Heart left ventricle (tissue), 16 donors: Measurements from ENCODE around the gene WDR90. TPM values are rescaled to one million over a fixed set of nuclear protein-coding genes. Genes with fewer than 3 reads are reported as not detected.

Source experiments
- ATAC-seq, 4 donors: fragments of 200-7000 bp; cut with Tn5 transposase; one replicate each; pipeline ENCODE4 v1.9.1; 2020 to 2022; ENCODE audit warnings: moderate library complexity in 4 of 4, mild to moderate bottlenecking in 3 of 4, moderate number of reproducible peaks in 1 of 4
- DNase-seq, 5 donors: peaks; one replicate each; pipeline ENCODE4 v3.0.0-alpha.2; 2020
- H3K27ac ChIP-seq, 12 donors: fragments of 200-600 bp; sonication (generic) in 4 of 12; one replicate each; pipeline versions ENCODE4 v1.5.0 to v1.8.0; 2016 to 2022; ENCODE audit warnings: mild to moderate bottlenecking in 2 of 12
- H3K27me3 ChIP-seq, 9 donors: fragments of 200-600 bp; sonication (generic) in 2 of 9; one replicate each; pipeline versions ENCODE4 v1.5.1 to v1.8.0; 2016 to 2022; ENCODE audit warnings: mild to moderate bottlenecking in 3 of 9
- H3K36me3 ChIP-seq, 9 donors: fragments of 200-600 bp; sonication (generic) in 2 of 9; one replicate each; pipeline versions ENCODE4 v1.5.0 to v1.8.0; 2018 to 2022; ENCODE audit warnings: mild to moderate bottlenecking in 2 of 9
- H3K4me1 ChIP-seq, 12 donors: fragments of 200-600 bp; sonication (generic) in 4 of 12; one replicate each; pipeline versions ENCODE4 v1.5.0 to v1.8.0; 2016 to 2022; ENCODE audit warnings: mild to moderate bottlenecking in 3 of 12
- H3K4me3 ChIP-seq, 12 donors: fragments of 200-600 bp; sonication (generic) in 4 of 12; one replicate each; pipeline versions ENCODE4 v1.5.0 to v1.8.0; 2017 to 2022; ENCODE audit warnings: mild to moderate bottlenecking in 9 of 12, moderate library complexity in 4 of 12
- H3K9me3 ChIP-seq, 12 donors: fragments of 200-600 bp; sonication (generic) in 4 of 12; one replicate each; pipeline versions ENCODE4 v1.5.0 to v1.8.0; 2016 to 2022; ENCODE audit warnings: mild to moderate bottlenecking in 1 of 12
- CTCF ChIP-seq, 12 donors: fragments of 200-600 bp; sonication (generic) in 4 of 12; IDR thresholded peaks; one replicate each; pipeline versions ENCODE4 v1.5.0 to v1.8.0; 2018 to 2022; ENCODE audit warnings: antibody characterized with exemption in 12 of 12, mild to moderate bottlenecking in 5 of 12
- POLR2A ChIP-seq, 2 donors: fragments of 450-650 bp; IDR thresholded peaks; one replicate each; pipeline ENCODE4 v1.6.1; 2017; ENCODE audit warnings: antibody characterized with exemption in 2 of 2, mild to moderate bottlenecking in 2 of 2, moderate library complexity in 2 of 2
- WGBS, 4 donors: extraction: QIAGEN DNeasy Blood & Tissue Kit in 2 of 4; methylation state at CpG; one replicate each; pipeline versions ENCODE4 v1.1.5 to v1.1.7; 2013 to 2018; 5-methylcytosine and 5-hydroxymethylcytosine counted together
- intact Hi-C, 10 donors: fragments of 100-400 bp; cut with DNase I; formaldehyde crosslinking; loops; one replicate each; pipeline versions ENCODE4 v1.11.1 to v1.14.2; 2022
- polyA plus RNA-seq, 2 donors: library from polyadenylated mRNA; stranded (reverse); fragments of 200-250 nt; gene quantifications; one replicate each; pipeline ENCODE4 v1.2.3, GENCODE V29; 2013
- total RNA-seq, 9 donors: library from RNA; depleted of rRNA in 2 of 9; stranded (reverse); fragments of >200 nt in 2 of 9; fragmentation: NEBNext Ultra II Directional in 3 of 9; extraction: Animal tissue kit (Norgen Biotek cat#: 25700) in 3 of 9; gene quantifications; one replicate each; pipeline versions ENCODE4 v1.1.0 to v1.2.4, GENCODE V29; 2016 to 2023
- donor health status: ischemic (EF 13 %, LVEDD 7.1; RV severe dilation, severe dysfunction).
- donor health status: healthy with polysubstance abuse.
- donor health status: DM: no; HTN: yes; CAD: no.
- donor health status: DM: no; HTN: no; CAD: no.
- donor health status: ischemic (EF 25% LVEDD 6.9; RV normal size, moderate dysfunction).
- donor health status: ischemic (EF 25% LVEDD 5.7; RV mildly dilated, moderate dysfunction).
- donor health status: healthy.
- donor health status: DM: yes; HTN: yes; CAD: no.
- donor health status: ischemic (EF 35%, LVEDD 5.7; RV mildly dilated, moderate dysfunction).
- donor health status: nonischemic (EF 11% LVEDD 7.7; RV severe dilation, severe dysfunction).
- donor health status: DM: yes; HTN: yes; CAD: no.
- donor health status: PGD.
- donor health status: ischemic (EF 29% LVEDD 5.4; RV normal size, mild dysfunction).
- donor health status: nonischemic (EF 23%, LVEDD 6.1; RV moderate dilation, normal function).

The WDR90 gene
- total and polyA plus RNA-seq, 11 donors, result 3.7 to 17.4 (median 8.6) TPM

- no peak for DNase-seq
- TF ChIP-seq POLR2A (IDR thresholded peaks at IDR 0.05), result peak in 1 of 2 donors; percentile 14
- TF ChIP-seq CTCF (IDR thresholded peaks at IDR 0.05), result peak in 3 of 12 donors; percentile 11 to 22 (median 11)
- intact Hi-C loops, result loop anchor here in 1 of 10 donors (5.0 kb wide), 1 partner anchor 342 kb away; no protein-coding TSS in a partner anchor
- ATAC-seq, result peak in 2 of 4 donors; percentile 1 to 2
- peak overlapping the region in 8 of 12 donors; percentile 18 to 58 (median 41) for H3K27ac ChIP-seq
- H3K4me1 ChIP-seq, result peaks cover 0 to 53% (median 33%) of the 10 kb centered on the region in 12 donors
- H3K4me3 ChIP-seq, result peak overlapping the region; percentile 62 to 93 (median 74)
- peaks cover 0 to 4% (median 0%) of the 10 kb centered on the region in 9 donors for H3K36me3 ChIP-seq
- H3K27me3 ChIP-seq, result peaks cover 0 to 28% (median 8%) of the 10 kb centered on the region in 9 donors
- no peaks in the 10 kb centered on the region for H3K9me3 ChIP-seq
- 1 to 9% (median 2%) methylated on average over 9 to 74 of the region's 74 CpGs for WGBS, 4 donors
Observed at GRCh38 chr16:715477-716199, 66.5 kb downstream of the WDR90 start.

GRCh38 chr16:716200-716568, 67.0 kb downstream of the WDR90 start:
- Histone ChIP-seq H3K4me3 (peak overlapping the region in 10 of 12 donors; percentile 62 to 93 (median 75)), H3K4me1 (peaks cover 0 to 56% (median 34%) of the 10 kb centered on the region in 12 donors), H3K27ac (peak overlapping the region in 2 of 12 donors; percentile 37 to 58), H3K9me3 (no peaks in the 10 kb centered on the region), H3K27me3 (peaks cover 0 to 22% (median 4%) of the 10 kb centered on the region in 9 donors), H3K36me3 (peaks cover 0 to 4% (median 0%) of the 10 kb centered on the region in 9 donors)
- ATAC-seq, result no peak
- WGBS, 4 donors, result 19 to 37% (median 30%) methylated on average over 4 to 12 of the region's 12 CpGs
- intact Hi-C loops, result loop anchor here in 1 of 10 donors (5.0 kb wide), 1 partner anchor 341 kb away; no protein-coding TSS in a partner anchor
- no peak for DNase-seq
- no peak for TF ChIP-seq POLR2A (IDR thresholded peaks at IDR 0.05)
- TF ChIP-seq CTCF (IDR thresholded peaks at IDR 0.05), result no peak

- H3K4me1 ChIP-seq, result peaks cover 4 to 56% (median 40%) of the 10 kb centered on the region in 12 donors
- no peaks in the 10 kb centered on the region for H3K9me3 ChIP-seq
- TF ChIP-seq CTCF (IDR thresholded peaks at IDR 0.05) (no peak), POLR2A (IDR thresholded peaks at IDR 0.05) (no peak)
- peaks cover 0 to 4% (median 0%) of the 10 kb centered on the region in 9 donors for H3K36me3 ChIP-seq
- 88 to 94% (median 92%) methylated on average over 18 to 29 of the region's 29 CpGs for WGBS, 4 donors
- intact Hi-C loops, result loop anchor here in 1 of 10 donors (5.0 kb wide), 1 partner anchor 340 kb away; no protein-coding TSS in a partner anchor
- no peak overlapping the region for H3K27ac ChIP-seq
- ATAC-seq, result no peak
- peak overlapping the region in 1 of 12 donors; percentile 93 for H3K4me3 ChIP-seq
- H3K27me3 ChIP-seq, result peaks cover 0 to 18% (median 0%) of the 10 kb centered on the region in 9 donors
- no peak for DNase-seq
Observed at GRCh38 chr16:716768-717325, 67.7 kb downstream of the WDR90 start.

Other genes starting within 250 kb of the WDR90 start
- 10 to 100 TPM in 6 of 9 donors, 1 to 10 TPM in 3; 6.9 to 20.6 (median 12.2) TPM for gene DECR2, start 247.5 kb upstream of the WDR90 start, total RNA-seq
- 10 to 100 TPM in 1 of 2 donors, 1 to 10 TPM in 1; 7.1 to 17.1 TPM for gene DECR2, start 247.5 kb upstream of the WDR90 start, polyA plus RNA-seq
- 10 to 100 TPM; 19.9 to 39.9 (median 31.9) TPM for gene RAB11FIP3, start 223.7 kb upstream of the WDR90 start, total RNA-seq
- 10 to 100 TPM; 19.3 to 35.2 TPM for gene RAB11FIP3, start 223.7 kb upstream of the WDR90 start, polyA plus RNA-seq
- gene CAPN15, start 121.7 kb upstream of the WDR90 start, total RNA-seq, result 10 to 100 TPM; 12.0 to 35.5 (median 20.0) TPM
- gene CAPN15, start 121.7 kb upstream of the WDR90 start, polyA plus RNA-seq, result 10 to 100 TPM; 20.8 to 26.0 TPM
- not detected for gene PRR35, start 89.0 kb upstream of the WDR90 start, total RNA-seq
- not detected for gene PRR35, start 89.0 kb upstream of the WDR90 start, polyA plus RNA-seq
- under 1 TPM in 8 of 9 donors, not detected in 1; 0.23 to 0.86 (median 0.56) TPM for gene NHLRC4, start 82.4 kb upstream of the WDR90 start, total RNA-seq
- under 1 TPM; 0.46 to 0.50 TPM for gene NHLRC4, start 82.4 kb upstream of the WDR90 start, polyA plus RNA-seq
- gene PIGQ, start 79.4 kb upstream of the WDR90 start, total RNA-seq, result 10 to 100 TPM; 16.4 to 39.5 (median 22.0) TPM
- gene PIGQ, start 79.4 kb upstream of the WDR90 start, polyA plus RNA-seq, result 10 to 100 TPM; 21.8 to 35.8 TPM
- 10 to 100 TPM; 10.2 to 17.8 (median 12.6) TPM for gene RAB40C, start 59.3 kb upstream of the WDR90 start, total RNA-seq
- gene RAB40C, start 59.3 kb upstream of the WDR90 start, polyA plus RNA-seq, result 10 to 100 TPM; 15.2 to 22.0 TPM
- 1 to 10 TPM in 1 of 9 donors, under 1 TPM in 8; 0.15 to 1.1 (median 0.25) TPM for gene WFIKKN1, start 18.4 kb upstream of the WDR90 start, total RNA-seq
- gene WFIKKN1, start 18.4 kb upstream of the WDR90 start, polyA plus RNA-seq, result under 1 TPM; 0.30 to 0.51 TPM
- 100 to 1,000 TPM in 2 of 9 donors, 10 to 100 TPM in 7; 39.6 to 187 (median 44.7) TPM for gene METTL26, start 13.1 kb upstream of the WDR90 start, total RNA-seq
- gene METTL26, start 13.1 kb upstream of the WDR90 start, polyA plus RNA-seq, result 100 to 1,000 TPM; 101 to 165 TPM
- gene MCRIP2, start 7.5 kb upstream of the WDR90 start, total RNA-seq, result 100 to 1,000 TPM in 4 of 9 donors, 10 to 100 TPM in 5; 52.3 to 219 (median 89.5) TPM
- gene MCRIP2, start 7.5 kb upstream of the WDR90 start, polyA plus RNA-seq, result 100 to 1,000 TPM in 1 of 2 donors, 10 to 100 TPM in 1; 97.0 to 321 TPM
- 100 to 1,000 TPM in 1 of 9 donors, 10 to 100 TPM in 8; 33.7 to 102 (median 83.5) TPM for gene RHOT2, start 18.8 kb downstream of the WDR90 start, total RNA-seq
- 100 to 1,000 TPM in 1 of 2 donors, 10 to 100 TPM in 1; 77.2 to 143 TPM for gene RHOT2, start 18.8 kb downstream of the WDR90 start, polyA plus RNA-seq
- 1 to 10 TPM in 7 of 9 donors, under 1 TPM in 2; 0.72 to 2.7 (median 1.8) TPM for gene RHBDL1, start 26.3 kb downstream of the WDR90 start, total RNA-seq
- 1 to 10 TPM in 1 of 2 donors, under 1 TPM in 1; 0.19 to 3.6 TPM for gene RHBDL1, start 26.3 kb downstream of the WDR90 start, polyA plus RNA-seq
- 100 to 1,000 TPM in 8 of 9 donors, 10 to 100 TPM in 1; 93.7 to 198 (median 116) TPM for gene STUB1, start 31.0 kb downstream of the WDR90 start, total RNA-seq
- gene STUB1, start 31.0 kb downstream of the WDR90 start, polyA plus RNA-seq, result 100 to 1,000 TPM; 107 to 159 TPM
- gene JMJD8, start 35.0 kb downstream of the WDR90 start, total RNA-seq, result 100 to 1,000 TPM in 1 of 9 donors, 10 to 100 TPM in 8; 37.5 to 103 (median 44.1) TPM
- gene JMJD8, start 35.0 kb downstream of the WDR90 start, polyA plus RNA-seq, result 10 to 100 TPM; 36.2 to 66.6 TPM
- 10 to 100 TPM in 4 of 9 donors, 1 to 10 TPM in 5; 7.0 to 16.6 (median 9.2) TPM for gene WDR24, start 41.0 kb downstream of the WDR90 start, total RNA-seq
- 10 to 100 TPM in 1 of 2 donors, 1 to 10 TPM in 1; 5.6 to 10.5 TPM for gene WDR24, start 41.0 kb downstream of the WDR90 start, polyA plus RNA-seq
- gene FBXL16, start 56.4 kb downstream of the WDR90 start, total RNA-seq, result under 1 TPM in 3 of 9 donors, not detected in 6; 0.59 to 1.00 (median 0.60) TPM
- under 1 TPM; 0.03 to 0.11 TPM for gene FBXL16, start 56.4 kb downstream of the WDR90 start, polyA plus RNA-seq
- 10 to 100 TPM; 50.5 to 79.4 (median 60.7) TPM for gene METRN, start 65.8 kb downstream of the WDR90 start, total RNA-seq
- gene METRN, start 65.8 kb downstream of the WDR90 start, polyA plus RNA-seq, result 10 to 100 TPM; 31.2 to 69.0 TPM
- gene ANTKMT, start 71.8 kb downstream of the WDR90 start, total RNA-seq, result 10 to 100 TPM; 30.2 to 48.6 (median 36.0) TPM
- 10 to 100 TPM; 22.9 to 42.4 TPM for gene ANTKMT, start 71.8 kb downstream of the WDR90 start, polyA plus RNA-seq
- gene CCDC78, start 77.1 kb downstream of the WDR90 start, total RNA-seq, result 1 to 10 TPM in 1 of 9 donors, under 1 TPM in 5, not detected in 3; 0.35 to 1.3 (median 0.54) TPM
- gene CCDC78, start 77.1 kb downstream of the WDR90 start, polyA plus RNA-seq, result 1 to 10 TPM in 1 of 2 donors, under 1 TPM in 1; 0.60 to 1.3 TPM
- 10 to 100 TPM in 7 of 9 donors, 1 to 10 TPM in 2; 5.0 to 16.4 (median 11.9) TPM for gene HAGHL, start 77.7 kb downstream of the WDR90 start, total RNA-seq
- 10 to 100 TPM; 11.3 to 44.2 TPM for gene HAGHL, start 77.7 kb downstream of the WDR90 start, polyA plus RNA-seq
- gene CIAO3, start 91.6 kb downstream of the WDR90 start, total RNA-seq, result 10 to 100 TPM; 21.4 to 33.1 (median 26.8) TPM
- 10 to 100 TPM; 36.0 to 41.5 TPM for gene CIAO3, start 91.6 kb downstream of the WDR90 start, polyA plus RNA-seq
- 10 to 100 TPM in 1 of 9 donors, under 1 TPM in 2, not detected in 6; 0.48 to 82.2 (median 0.50) TPM for gene MSLN, start 111.4 kb downstream of the WDR90 start, total RNA-seq
- not detected for gene MSLN, start 111.4 kb downstream of the WDR90 start, polyA plus RNA-seq
- 10 to 100 TPM in 4 of 9 donors, 1 to 10 TPM in 5; 7.1 to 19.4 (median 9.9) TPM for gene RPUSD1, start 139.0 kb downstream of the WDR90 start, total RNA-seq
- 10 to 100 TPM; 12.5 to 25.7 TPM for gene RPUSD1, start 139.0 kb downstream of the WDR90 start, polyA plus RNA-seq
- 10 to 100 TPM in 2 of 9 donors, 1 to 10 TPM in 6, under 1 TPM in 1; 0.83 to 15.0 (median 4.0) TPM for gene CHTF18, start 139.3 kb downstream of the WDR90 start, total RNA-seq
- gene CHTF18, start 139.3 kb downstream of the WDR90 start, polyA plus RNA-seq, result 1 to 10 TPM; 2.6 to 3.9 TPM
- gene GNG13, start 151.4 kb downstream of the WDR90 start, total RNA-seq, result not detected
- not detected for gene GNG13, start 151.4 kb downstream of the WDR90 start, polyA plus RNA-seq